ENCODE data around the gene ZBTB20.

- TF ChIP-seq POLR2AphosphoS2 (IDR thresholded peaks at IDR 0.05; ENCODE audit: low read depth, low read length), result no peak
- no peak for TF ChIP-seq MAX (IDR thresholded peaks at IDR 0.05; ENCODE audit: low read depth, low read length)
- TF ChIP-seq ATF3 (IDR thresholded peaks at IDR 0.05; ENCODE audit: borderline replicate concordance, extremely low read depth, low read depth, low read length), result no peak
- TF ChIP-seq CTCF (IDR thresholded peaks at IDR 0.05 in 2 of 3, conservative IDR thresholded peaks at IDR 0.05 in 1 of 3; ENCODE audit: control insufficient read depth in 2 of 3, extremely low read depth in 1 of 3, insufficient read depth in 1 of 3, low read depth in 3 of 3, low read length in 3 of 3), result no peak
- no peak for TF ChIP-seq ZBTB11 (CRISPR knock-in tag; IDR thresholded peaks at IDR 0.05)
- TF ChIP-seq PBX3 (IDR thresholded peaks at IDR 0.05; ENCODE audit: insufficient replicate concordance, low read depth, low read length), result no peak
Measured at GRCh38 chr3:114440700-114441099, 706.4 kb downstream of the ZBTB20 start.
